DND-41 (cell line): ENCODE data around the gene TTLL11.

Experiments used
- EZH2 ChIP-seq: IDR thresholded peaks from 3 replicates; pipeline ENCODE4 v1.6.1; 2012; ENCODE audit warnings: borderline replicate concordance, low read depth, mild to moderate bottlenecking, moderate library complexity, low read length, inconsistent platforms; ENCODE audit not compliant: severe bottlenecking
- TF ChIP-seq, protein P1 (sequence below): IDR thresholded peaks from 2 replicates; pipeline ENCODE4 v1.5.1; 2012; ENCODE audit warnings: borderline replicate concordance, low read length, moderate library complexity, mild to moderate bottlenecking; ENCODE audit not compliant: poor library complexity, severe bottlenecking; ENCODE audit errors: extremely low read depth

- TF ChIP-seq, protein P1, sequence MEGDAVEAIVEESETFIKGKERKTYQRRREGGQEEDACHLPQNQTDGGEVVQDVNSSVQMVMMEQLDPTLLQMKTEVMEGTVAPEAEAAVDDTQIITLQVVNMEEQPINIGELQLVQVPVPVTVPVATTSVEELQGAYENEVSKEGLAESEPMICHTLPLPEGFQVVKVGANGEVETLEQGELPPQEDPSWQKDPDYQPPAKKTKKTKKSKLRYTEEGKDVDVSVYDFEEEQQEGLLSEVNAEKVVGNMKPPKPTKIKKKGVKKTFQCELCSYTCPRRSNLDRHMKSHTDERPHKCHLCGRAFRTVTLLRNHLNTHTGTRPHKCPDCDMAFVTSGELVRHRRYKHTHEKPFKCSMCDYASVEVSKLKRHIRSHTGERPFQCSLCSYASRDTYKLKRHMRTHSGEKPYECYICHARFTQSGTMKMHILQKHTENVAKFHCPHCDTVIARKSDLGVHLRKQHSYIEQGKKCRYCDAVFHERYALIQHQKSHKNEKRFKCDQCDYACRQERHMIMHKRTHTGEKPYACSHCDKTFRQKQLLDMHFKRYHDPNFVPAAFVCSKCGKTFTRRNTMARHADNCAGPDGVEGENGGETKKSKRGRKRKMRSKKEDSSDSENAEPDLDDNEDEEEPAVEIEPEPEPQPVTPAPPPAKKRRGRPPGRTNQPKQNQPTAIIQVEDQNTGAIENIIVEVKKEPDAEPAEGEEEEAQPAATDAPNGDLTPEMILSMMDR, result no peak
- no peak for TF ChIP-seq EZH2
These were observed 284.3 kb downstream of the TTLL11 start for GRCh38 chr9:121808781-121809180.
